ENCODE data around the gene DUSP8. TPM values are rescaled to one million over a fixed set of nuclear protein-coding genes. Genes with fewer than 3 reads are reported as not detected.

DUSP8 gene
- 1.2 to 2.5 TPM (median 1.3 TPM) in 5 replicates for total RNA-seq (2022; extraction: Qiagen RNA extraction)

GRCh38 chr11:1572197-1573076 lies at the start of gene DUSP8:
Gene DUSP8, minus strand, starts transcription at chr11:1572271. Its CDS starts 6,445 bp downstream, at chr11:1565826.

GRCh38 chr11:1608363-1608762 lies 36.3 kb upstream of the DUSP8 start, which contains the start of gene KRTAP5-3:
Gene KRTAP5-3, minus strand, starts transcription at chr11:1608463. Its CDS starts 78 bp downstream, at chr11:1608385.

GRCh38 chr11:1597994-1598380 lies 25.9 kb upstream of the DUSP8 start, which contains the start of gene KRTAP5-2:
Gene KRTAP5-2, minus strand, starts transcription at chr11:1598294. Its CDS starts 44 bp downstream, at chr11:1598250.

DNA sequence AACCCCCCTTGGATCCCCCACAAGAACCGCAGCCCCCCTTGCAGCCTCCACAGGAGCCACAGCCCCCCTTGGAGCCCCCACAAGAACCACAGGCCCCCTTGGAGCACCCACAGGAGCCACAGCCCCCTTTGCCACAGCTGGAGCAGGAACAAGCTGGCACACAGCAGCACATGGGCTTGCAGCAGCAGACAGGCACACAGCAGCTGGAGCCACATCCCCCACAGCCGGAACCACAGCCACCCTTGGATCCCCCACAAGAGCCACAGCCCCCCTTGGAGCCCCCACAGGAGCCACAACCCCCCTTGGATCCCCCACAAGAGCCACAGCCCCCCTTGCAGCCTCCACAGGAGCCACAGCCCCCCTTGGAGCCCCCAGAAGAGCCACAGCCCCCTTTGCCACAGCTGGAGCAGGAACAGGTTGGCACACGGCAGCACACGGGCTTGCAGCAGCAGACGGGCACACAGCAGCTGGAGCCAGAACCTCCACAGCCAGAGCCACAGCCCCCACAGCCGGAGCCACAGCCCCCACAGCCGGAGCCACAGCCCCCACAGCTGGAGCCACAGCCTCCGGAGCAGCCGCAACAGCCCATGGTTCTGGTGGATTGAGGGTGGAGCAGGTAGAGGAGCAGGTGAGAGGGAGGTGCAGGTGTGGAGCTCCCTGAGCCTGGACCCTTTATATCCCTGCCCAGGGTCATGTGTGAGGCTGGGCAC lies 12.7 kb upstream of the DUSP8 start, which contains the start of gene KRTAP5-1:
KRTAP5-1 (minus strand) TSS at position 623 of the 710 bp plus-strand sequence; CDS start at position 589, 34 bp downstream.

Other genes with a start within 250 kb of the DUSP8 start
- gene BRSK2, start 182.3 kb downstream of the DUSP8 start, total RNA-seq (2022; extraction: Qiagen RNA extraction), result 5.4 to 8.3 TPM (median 6.9 TPM) in 5 replicates
- 38.4 to 47.8 TPM (median 46.6 TPM) in 5 replicates for gene MOB2, start 85.5 kb downstream of the DUSP8 start, total RNA-seq (2022; extraction: Qiagen RNA extraction)
- gene KRTAP5-1, start 13.0 kb upstream of the DUSP8 start, total RNA-seq (2022; extraction: Qiagen RNA extraction), result not detected in 5 replicates
- not detected in 5 replicates for gene KRTAP5-2, start 26.0 kb upstream of the DUSP8 start, total RNA-seq (2022; extraction: Qiagen RNA extraction)
- gene KRTAP5-3, start 36.2 kb upstream of the DUSP8 start, total RNA-seq (2022; extraction: Qiagen RNA extraction), result not detected in 5 replicates
- gene KRTAP5-4, start 49.9 kb upstream of the DUSP8 start, total RNA-seq (2022; extraction: Qiagen RNA extraction), result not detected in 5 replicates
- gene KRTAP5-5, start 57.5 kb upstream of the DUSP8 start, total RNA-seq (2022; extraction: Qiagen RNA extraction), result not detected in 5 replicates
- gene KRTAP5-6, start 124.9 kb upstream of the DUSP8 start, total RNA-seq (2022; extraction: Qiagen RNA extraction), result not detected in 5 replicates
- gene IFITM10, start 178.3 kb upstream of the DUSP8 start, total RNA-seq (2022; extraction: Qiagen RNA extraction), result 0.54 to 1.3 TPM (median 1.2 TPM) in 5 replicates
- 335 to 563 TPM (median 509 TPM) in 5 replicates for gene CTSD, start 191.7 kb upstream of the DUSP8 start, total RNA-seq (2022; extraction: Qiagen RNA extraction)

Measured in A549 treated with CORT108297 at 1 μM for 4 hours (cell line).